BLaER1 treated with 17β-estradiol and CSF1 and Interleukin-3, amounts not matched to agents 10 nM and 100 nM (cell line): ENCODE data around the gene WNT3A.

Experiments used
- H3K27ac ChIP-seq, 11 experiments: shearing (Covaris generic); formaldehyde crosslinking; 2 replicates each; pipeline ENCODE4 v1.8.1; 2022
- H3K27me3 ChIP-seq, 11 experiments: shearing (Covaris generic); formaldehyde crosslinking; 2 replicates each; pipeline ENCODE4 v1.8.1; 2022
- H3K36me3 ChIP-seq, 11 experiments: shearing (Covaris generic); formaldehyde crosslinking; 2 replicates each; pipeline ENCODE4 v1.8.1; 2022
- H3K4me1 ChIP-seq, 10 experiments: shearing (Covaris generic); formaldehyde crosslinking; 2 replicates each; pipeline ENCODE4 v1.8.1; 2022
- H3K4me2 ChIP-seq, 11 experiments: shearing (Covaris generic); formaldehyde crosslinking; 2 replicates each; pipeline ENCODE4 v1.8.1; 2022
- H3K4me3 ChIP-seq, 10 experiments: shearing (Covaris generic); formaldehyde crosslinking; 2 replicates each; pipeline ENCODE4 v1.8.1; 2022
- H3K9ac ChIP-seq, 11 experiments: shearing (Covaris generic); formaldehyde crosslinking; 2 replicates each; pipeline ENCODE4 v1.8.1; 2022
- H3K9me3 ChIP-seq, 11 experiments: shearing (Covaris generic); formaldehyde crosslinking; replicated peaks in 1 of 11; 2 replicates each; pipeline ENCODE4 v1.8.1; 2022
- H4K20me1 ChIP-seq, 11 experiments: shearing (Covaris generic); formaldehyde crosslinking; 2 replicates each; pipeline ENCODE4 v1.8.1; 2022
- Cebpa-rat ChIP-seq, 11 experiments: shearing (Covaris generic); IDR thresholded peaks; 2 replicates each; pipeline ENCODE4 v1.8.1; 2022

The WNT3A gene

GRCh38 chr1:228023294-228023639 lies 16.5 kb downstream of the WNT3A start:
- Histone ChIP-seq H4K20me1 (no peaks in the 10 kb centered on the region), H3K9ac (no peak overlapping the region), H3K4me3 (no peak overlapping the region), H3K4me2 (no peak overlapping the region), H3K36me3 (no peaks in the 10 kb centered on the region), H3K9me3 (peaks cover 0 to 8% (median 4%) of the 10 kb centered on the region in 11 experiments; a peak in 5 of 22 replicates), H3K27me3 (no peaks in the 10 kb centered on the region), H3K4me1 (no peaks in the 10 kb centered on the region), H3K27ac (no peak overlapping the region)
- TF ChIP-seq Cebpa-rat (IDR thresholded peaks at IDR 0.05), result no peak

- no peaks in the 10 kb centered on the region for H3K4me1 ChIP-seq
- no peak overlapping the region for H3K4me3 ChIP-seq
Observed at GRCh38 chr1:228029281-228029680, 22.5 kb downstream of the WNT3A start.

GRCh38 chr1:228030451-228031201 lies 23.8 kb downstream of the WNT3A start:
- H4K20me1 ChIP-seq, result no peaks in the 10 kb centered on the region
- H3K36me3 ChIP-seq, result no peaks in the 10 kb centered on the region
- H3K4me3 ChIP-seq, result no peak overlapping the region
- H3K4me1 ChIP-seq, result peaks cover 0 to 6% (median under 1%) of the 10 kb centered on the region in 10 experiments; a peak in 2 of 20 replicates
- no peak overlapping the region for H3K9ac ChIP-seq
- H3K9me3 ChIP-seq, result peaks cover 0 to 11% (median 5%) of the 10 kb centered on the region in 11 experiments; a peak in 8 of 22 replicates
- no peak overlapping the region for H3K4me2 ChIP-seq
- TF ChIP-seq Cebpa-rat (IDR thresholded peaks at IDR 0.05), result no peak
- H3K27ac ChIP-seq, result no peak overlapping the region
- no peaks in the 10 kb centered on the region for H3K27me3 ChIP-seq

More at GRCh38 chr1:228029281-228029680, 22.5 kb downstream of the WNT3A start:
- Histone ChIP-seq H3K27me3 (no peaks in the 10 kb centered on the region), H3K36me3 (no peaks in the 10 kb centered on the region), H3K9me3 (peaks cover 0 to 19% (median 8%) of the 10 kb centered on the region in 11 experiments; a peak in 10 of 22 replicates), H3K4me2 (no peak overlapping the region), H4K20me1 (no peaks in the 10 kb centered on the region), H3K9ac (no peak overlapping the region), H3K27ac (no peak overlapping the region)
- TF ChIP-seq Cebpa-rat (IDR thresholded peaks at IDR 0.05), result no peak

- H3K36me3 ChIP-seq, result no peaks in the 10 kb centered on the region
- no peak overlapping the region for H3K4me3 ChIP-seq
- no peaks in the 10 kb centered on the region for H4K20me1 ChIP-seq
- peaks cover 0 to 11% (median 5%) of the 10 kb centered on the region in 11 experiments; a peak in 8 of 22 replicates for H3K9me3 ChIP-seq
- peaks cover 0 to 9% (median 2%) of the 10 kb centered on the region in 10 experiments; a peak in 3 of 20 replicates for H3K4me1 ChIP-seq
- H3K27ac ChIP-seq, result no peak overlapping the region
- TF ChIP-seq Cebpa-rat (IDR thresholded peaks at IDR 0.05), result no peak
- H3K4me2 ChIP-seq, result no peak overlapping the region
- H3K9ac ChIP-seq, result no peak overlapping the region
- no peaks in the 10 kb centered on the region for H3K27me3 ChIP-seq
Observed at GRCh38 chr1:228031276-228031995, 24.6 kb downstream of the WNT3A start.

GRCh38 chr1:228032041-228032440 lies 25.2 kb downstream of the WNT3A start:
- H3K27ac ChIP-seq, result no peak overlapping the region
- no peak overlapping the region for H3K9ac ChIP-seq
- H3K27me3 ChIP-seq, result no peaks in the 10 kb centered on the region
- TF ChIP-seq Cebpa-rat (IDR thresholded peaks at IDR 0.05), result no peak
- no peaks in the 10 kb centered on the region for H3K36me3 ChIP-seq
- peaks cover 0 to 9% (median 2%) of the 10 kb centered on the region in 10 experiments; a peak in 3 of 20 replicates for H3K4me1 ChIP-seq
- peaks cover 0 to 11% (median 5%) of the 10 kb centered on the region in 11 experiments; a peak in 8 of 22 replicates for H3K9me3 ChIP-seq
- no peak overlapping the region for H3K4me2 ChIP-seq
- no peak overlapping the region for H3K4me3 ChIP-seq
- H4K20me1 ChIP-seq, result no peaks in the 10 kb centered on the region

- Histone ChIP-seq H3K9ac (no peak overlapping the region), H3K9me3 (peaks cover 0 to 11% (median 5%) of the 10 kb centered on the region in 11 experiments; a peak in 8 of 22 replicates), H3K4me2 (no peak overlapping the region), H3K4me3 (no peak overlapping the region), H3K27ac (no peak overlapping the region), H3K4me1 (peaks cover 0 to 9% (median 2%) of the 10 kb centered on the region in 10 experiments; a peak in 3 of 20 replicates), H3K27me3 (no peaks in the 10 kb centered on the region), H4K20me1 (no peaks in the 10 kb centered on the region), H3K36me3 (no peaks in the 10 kb centered on the region)
- TF ChIP-seq Cebpa-rat (IDR thresholded peaks at IDR 0.05), result no peak
Observed at GRCh38 chr1:228033376-228033775, 26.6 kb downstream of the WNT3A start.

GRCh38 chr1:228034954-228035837 lies 28.4 kb downstream of the WNT3A start:
- no peak for TF ChIP-seq Cebpa-rat (IDR thresholded peaks at IDR 0.05)
- H3K4me2 ChIP-seq, result no peak overlapping the region
- H3K36me3 ChIP-seq, result no peaks in the 10 kb centered on the region
- H3K27me3 ChIP-seq, result no peaks in the 10 kb centered on the region
- H3K4me1 ChIP-seq, result peaks cover 0 to 9% (median 2%) of the 10 kb centered on the region in 10 experiments; a peak in 3 of 20 replicates
- H4K20me1 ChIP-seq, result no peaks in the 10 kb centered on the region
- H3K9me3 ChIP-seq, result peaks cover 0 to 11% (median 5%) of the 10 kb centered on the region in 11 experiments; a peak in 8 of 22 replicates
- H3K27ac ChIP-seq, result no peak overlapping the region
- H3K4me3 ChIP-seq, result no peak overlapping the region
- no peak overlapping the region for H3K9ac ChIP-seq

- no peak for TF ChIP-seq Cebpa-rat (IDR thresholded peaks at IDR 0.05)
- peaks cover 0 to 11% (median 5%) of the 10 kb centered on the region in 11 experiments; a peak in 8 of 22 replicates for H3K9me3 ChIP-seq
- no peaks in the 10 kb centered on the region for H3K27me3 ChIP-seq
- no peaks in the 10 kb centered on the region for H4K20me1 ChIP-seq
- H3K4me2 ChIP-seq, result no peak overlapping the region
- H3K4me3 ChIP-seq, result no peak overlapping the region
- peaks cover 0 to 9% (median 2%) of the 10 kb centered on the region in 10 experiments; a peak in 3 of 20 replicates for H3K4me1 ChIP-seq
- H3K36me3 ChIP-seq, result no peaks in the 10 kb centered on the region
- no peak overlapping the region for H3K27ac ChIP-seq
- H3K9ac ChIP-seq, result no peak overlapping the region
Observed at GRCh38 chr1:228035844-228036243, 29.0 kb downstream of the WNT3A start.
